GM21367 (cell line): ENCODE data around the gene MAPT.

Experiments used
- ATAC-seq: cut with Tn5 transposase; IDR thresholded peaks from one replicate; pipeline ENCODE4 v1.9.1; 2021; ENCODE audit not compliant: unreplicated experiment

The MAPT gene

GRCh38 chr17:46043606-46044005, 149.3 kb downstream of the MAPT start:
- no peak for ATAC-seq

DNA sequence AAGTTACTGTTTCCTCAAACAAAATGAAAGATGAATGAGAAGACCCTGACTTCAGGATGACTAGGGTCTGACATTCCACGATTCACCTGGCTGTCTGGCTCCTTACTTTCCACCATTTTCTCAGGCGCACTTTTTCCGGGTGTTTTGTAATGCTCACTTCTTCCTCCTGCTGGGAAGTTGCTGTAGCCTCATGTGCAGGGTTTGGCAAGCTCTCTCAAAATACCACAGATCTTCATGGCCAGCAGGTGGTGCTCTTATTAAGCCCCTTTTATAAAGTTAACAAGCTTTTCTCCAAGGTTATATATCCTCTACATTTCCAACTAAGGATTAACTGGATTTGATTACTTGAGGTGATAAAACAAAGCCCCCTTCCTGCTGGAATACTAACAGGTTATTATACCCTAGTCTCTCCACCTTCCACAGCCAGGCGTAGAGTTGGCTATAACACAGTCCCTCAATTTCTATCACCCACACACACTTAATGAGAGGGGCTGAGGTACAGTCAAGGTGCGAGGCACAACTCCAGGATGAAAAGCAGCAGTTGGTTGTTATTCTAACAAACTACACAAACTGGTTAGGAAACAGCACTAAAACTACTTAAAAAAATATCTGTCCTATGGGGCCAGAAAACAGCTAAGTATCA, 150.1 kb downstream of the MAPT start:
- ATAC-seq, result no peak

DNA sequence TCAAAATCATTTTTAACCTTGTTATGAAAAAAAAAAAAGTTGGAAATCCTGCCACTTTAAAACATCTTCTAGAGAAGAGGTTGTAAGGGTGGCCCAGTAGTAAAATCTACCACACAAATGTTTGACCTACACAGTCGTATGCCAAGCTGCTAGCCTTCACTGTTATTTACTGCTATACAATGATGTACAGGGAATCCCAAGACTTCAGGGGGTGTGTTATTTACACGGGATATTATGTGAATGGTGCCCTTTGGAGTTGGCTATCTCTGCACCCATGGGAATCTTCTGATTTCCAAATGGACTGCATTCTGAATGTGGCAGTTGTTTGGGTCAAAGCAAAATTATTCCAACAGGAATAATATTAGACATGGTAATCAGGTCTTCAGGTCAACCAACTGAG, 150.6 kb downstream of the MAPT start:
- ATAC-seq, result no peak

GRCh38 chr17:46045639-46046038, 151.3 kb downstream of the MAPT start:
- no peak for ATAC-seq

GRCh38 chr17:46046957-46047356, 152.6 kb downstream of the MAPT start:
- ATAC-seq, result no peak

DNA sequence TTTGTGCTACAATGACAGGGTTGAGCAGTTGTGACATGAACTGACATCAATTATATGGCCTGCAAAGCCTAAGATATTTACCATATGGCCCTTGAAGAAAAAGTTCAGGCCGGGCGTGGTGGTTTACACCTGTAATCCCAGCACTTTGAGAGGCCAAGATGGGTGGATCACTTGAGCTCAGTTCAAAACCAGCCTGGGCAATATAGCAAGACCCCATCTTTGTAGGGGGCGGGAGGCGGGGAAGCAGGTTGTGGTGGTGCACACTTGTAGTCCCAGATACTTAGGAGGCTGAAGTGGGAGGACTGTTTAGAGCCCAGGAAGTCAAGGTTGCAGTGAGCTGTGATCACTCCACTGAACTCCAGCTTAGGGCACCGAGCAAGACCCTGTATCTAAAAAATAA, 153.0 kb downstream of the MAPT start:
- no peak for ATAC-seq

GRCh38 chr17:46047856-46048255, 153.5 kb downstream of the MAPT start:
- no peak for ATAC-seq

GRCh38 chr17:46049656-46050055, 155.3 kb downstream of the MAPT start:
- no peak for ATAC-seq

DNA sequence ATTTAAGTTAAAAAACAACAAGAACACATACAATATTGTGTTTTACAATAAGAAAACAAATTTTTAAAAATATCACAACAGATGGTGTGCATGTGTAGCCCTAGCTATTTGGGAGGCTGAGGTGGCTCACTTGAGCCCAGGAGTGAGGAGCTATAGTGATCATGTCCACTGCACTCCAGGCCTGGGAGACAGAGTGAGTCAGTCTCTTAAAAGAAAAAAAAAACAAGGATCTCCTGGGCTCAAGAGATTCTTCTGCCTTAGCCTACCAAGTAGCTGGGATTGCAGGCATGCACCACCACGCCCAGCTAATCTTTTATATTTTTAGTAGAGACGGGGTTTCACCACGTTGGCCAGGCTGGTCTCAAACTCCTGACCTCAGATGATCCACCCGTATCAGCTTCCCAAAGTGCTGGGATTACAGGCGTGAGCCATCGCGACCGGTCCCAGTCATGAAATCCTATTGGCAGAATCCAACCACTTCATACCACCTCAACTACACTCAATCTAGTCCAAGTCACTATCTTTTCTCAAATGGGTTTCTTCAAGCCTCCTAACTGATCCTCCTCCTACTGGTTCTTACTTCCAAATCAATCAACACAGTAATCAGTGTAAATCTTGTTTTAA, 159.7 kb downstream of the MAPT start:
- ATAC-seq, result no peak

GRCh38 chr17:46056800-46057304, 162.5 kb downstream of the MAPT start:
- ATAC-seq, result no peak

GRCh38 chr17:46057366-46057765, 163.0 kb downstream of the MAPT start:
- no peak for ATAC-seq

DNA sequence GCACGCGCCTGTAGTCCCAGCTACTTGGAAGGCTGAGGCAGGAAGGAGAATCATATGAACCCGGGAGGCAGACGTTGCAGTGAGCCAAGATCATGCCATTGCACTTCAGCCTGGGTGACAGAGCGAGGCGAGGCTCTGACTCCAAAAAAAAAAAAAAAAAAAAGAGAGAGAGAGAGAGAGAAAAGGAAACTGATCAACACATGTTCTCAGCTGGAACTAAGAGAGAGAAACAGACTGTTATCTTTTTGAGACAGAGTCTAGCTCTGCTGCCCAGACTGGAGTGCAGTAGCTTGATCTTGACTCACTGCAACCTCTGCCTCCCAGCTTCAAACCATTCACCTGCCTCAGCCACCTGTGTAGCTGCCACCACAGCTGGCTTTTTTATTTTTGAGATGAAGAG, 165.1 kb downstream of the MAPT start:
- no peak for ATAC-seq

GRCh38 chr17:46060461-46060860, 166.1 kb downstream of the MAPT start:
- ATAC-seq, result no peak

DNA sequence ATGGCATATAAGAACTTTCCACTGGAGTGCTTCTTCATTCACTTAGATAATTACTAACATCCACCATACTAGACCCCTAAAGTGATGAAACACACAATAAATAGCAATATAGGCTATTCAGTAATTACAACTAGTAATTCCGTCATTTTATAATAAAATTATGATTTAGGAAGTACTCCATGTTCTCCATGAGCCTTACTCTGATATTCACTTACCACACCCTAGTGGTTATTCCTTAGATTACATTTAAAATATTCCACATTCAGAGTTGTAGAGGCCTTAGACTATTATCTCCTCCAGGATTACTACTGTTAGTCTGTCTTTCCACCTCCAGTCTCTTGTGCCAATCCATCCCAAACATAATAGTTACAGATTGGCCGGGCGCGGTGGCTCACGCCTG, 167.1 kb downstream of the MAPT start:
- ATAC-seq, result no peak

DNA sequence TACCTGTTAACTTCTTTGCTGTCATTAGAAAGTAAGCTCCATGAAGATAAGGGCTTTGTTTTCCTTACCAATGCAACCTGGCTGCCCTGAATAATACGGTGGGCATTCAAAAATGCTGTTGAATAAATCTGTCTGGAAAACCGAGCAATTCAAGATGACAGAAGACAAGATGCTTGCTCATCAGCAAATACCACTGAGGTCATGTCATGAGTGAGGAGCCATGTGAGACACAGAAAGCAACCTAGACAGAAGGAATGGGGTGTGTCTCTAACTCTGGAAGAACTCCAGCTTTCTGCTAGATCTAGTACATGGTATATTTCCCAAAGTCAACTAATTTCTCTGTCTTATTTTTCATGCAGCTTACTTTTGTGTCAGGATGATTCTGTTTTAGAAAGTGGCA, 168.9 kb downstream of the MAPT start:
- no peak for ATAC-seq

DNA sequence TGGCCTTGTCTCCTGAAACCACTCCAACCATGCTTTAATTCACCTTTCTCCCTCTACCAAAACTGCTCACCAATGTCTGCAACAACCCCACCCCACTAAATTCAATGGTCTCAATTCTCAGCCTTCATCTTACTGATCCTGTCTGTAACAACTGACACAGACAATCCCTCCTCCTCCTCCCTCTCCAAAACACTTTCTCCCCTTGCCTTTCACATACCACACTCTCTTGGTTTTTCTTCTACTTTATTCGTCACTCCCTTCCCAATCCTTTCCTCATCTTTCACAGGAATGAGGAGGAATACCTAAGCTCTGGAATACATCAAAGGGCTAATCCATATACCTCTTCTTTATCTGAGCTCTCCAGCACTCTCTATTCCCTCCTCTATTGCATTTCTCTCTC, 170.1 kb downstream of the MAPT start:
- no peak for ATAC-seq

- ATAC-seq, result no peak
Observed at GRCh38 chr17:46071796-46072195, 177.4 kb downstream of the MAPT start.

DNA sequence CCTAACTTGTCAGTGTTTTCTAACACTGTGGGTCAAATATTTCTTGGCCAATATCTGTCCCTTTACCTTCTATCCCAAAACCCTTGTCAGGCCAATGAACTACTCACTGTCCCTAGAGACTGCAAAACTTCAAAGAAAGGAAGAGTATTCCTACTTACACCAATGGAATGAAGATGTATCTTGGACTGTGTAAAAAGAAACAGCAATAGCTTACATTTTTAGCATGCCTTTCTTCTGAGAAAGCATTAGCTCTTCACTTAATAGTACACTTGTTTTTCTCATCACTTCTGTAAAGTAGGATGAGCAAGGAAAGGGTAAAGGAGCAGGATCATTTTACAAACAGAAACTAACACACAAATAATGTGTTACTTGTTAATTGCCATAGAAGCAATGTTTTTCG, 178.6 kb downstream of the MAPT start:
- ATAC-seq, result no peak

GRCh38 chr17:46074540-46074939, 180.2 kb downstream of the MAPT start:
- ATAC-seq, result no peak
